Choroid plexus epithelial cell (primary cell): ENCODE measurements around the gene EMC9.

Experiments
- DNase-seq: peaks from one replicate; pipeline ENCODE4 v3.0.0-alpha.2; 2010; ENCODE audit warnings: low read depth
- H3K4me3 ChIP-seq: 2 replicates; pipeline ENCODE4 v1.5.1; 2011; ENCODE audit warnings: low read depth, mild to moderate bottlenecking, control low read depth, low read length, moderate library complexity
- CTCF ChIP-seq: conservative IDR thresholded peaks from 2 replicates; pipeline ENCODE4 v1.5.1; 2011; ENCODE audit warnings: low read depth, mild to moderate bottlenecking, control low read depth, inconsistent platforms, low read length, moderate library complexity

EMC9 gene

DNA sequence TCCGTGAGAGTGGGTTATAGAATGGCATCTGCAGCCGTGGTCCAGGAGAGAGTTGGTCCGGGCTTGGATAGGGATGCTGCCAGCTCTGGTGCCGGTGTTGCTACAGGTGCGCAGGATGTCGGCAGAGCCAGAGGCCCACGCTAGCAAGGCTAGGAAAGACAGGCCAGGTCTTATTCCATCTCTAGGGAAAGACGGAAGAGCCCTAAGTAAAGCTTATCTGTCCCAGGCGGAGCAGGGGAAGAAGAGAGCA is 5.9 kb downstream of the EMC9 start:
- no peak for DNase-seq
- no peak for TF ChIP-seq CTCF
- peak overlapping the region; percentile 96 for H3K4me3 ChIP-seq

DNA sequence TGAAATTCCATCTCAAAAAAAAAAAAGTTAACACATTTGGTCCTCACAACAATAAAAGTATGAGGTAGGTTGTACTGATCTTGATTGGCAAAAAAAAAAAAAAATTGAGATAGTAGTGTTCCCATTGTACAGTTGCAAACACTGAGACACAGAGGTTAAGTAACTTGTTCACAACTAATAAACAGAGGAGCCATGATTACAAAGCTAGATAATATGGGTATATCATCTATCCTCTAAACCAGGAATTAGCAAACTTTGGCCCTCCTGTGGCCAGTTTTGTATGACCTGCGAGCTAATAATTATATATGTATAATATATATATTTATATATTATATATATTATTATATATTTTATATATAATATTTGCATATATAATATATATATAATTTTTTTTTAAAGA is 7.7 kb downstream of the EMC9 start:
- no peak for DNase-seq
- no peak for TF ChIP-seq CTCF
- no peak overlapping the region for H3K4me3 ChIP-seq

DNA sequence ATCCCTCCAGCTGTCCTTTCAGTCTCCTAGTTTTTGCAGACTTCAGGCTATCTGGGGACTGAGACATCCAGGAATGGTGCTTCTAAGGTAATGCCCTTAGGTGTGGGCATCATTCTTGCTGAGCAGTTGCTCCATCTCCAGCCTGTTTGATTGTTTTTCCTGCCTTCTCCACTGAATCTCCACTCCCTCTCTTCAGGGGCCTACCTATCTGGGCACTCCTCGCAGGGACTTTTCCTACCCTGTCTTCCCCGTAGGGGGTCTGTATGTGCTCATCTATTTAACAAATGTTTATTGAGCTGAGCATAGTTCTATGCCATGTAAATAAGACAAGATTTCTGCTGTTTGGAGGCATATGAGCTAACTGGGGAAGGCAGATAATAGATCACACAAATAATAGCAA is 8.4 kb downstream of the EMC9 start:
- no peak for TF ChIP-seq CTCF
- DNase-seq = no peak
- H3K4me3 ChIP-seq = no peak overlapping the region

DNA sequence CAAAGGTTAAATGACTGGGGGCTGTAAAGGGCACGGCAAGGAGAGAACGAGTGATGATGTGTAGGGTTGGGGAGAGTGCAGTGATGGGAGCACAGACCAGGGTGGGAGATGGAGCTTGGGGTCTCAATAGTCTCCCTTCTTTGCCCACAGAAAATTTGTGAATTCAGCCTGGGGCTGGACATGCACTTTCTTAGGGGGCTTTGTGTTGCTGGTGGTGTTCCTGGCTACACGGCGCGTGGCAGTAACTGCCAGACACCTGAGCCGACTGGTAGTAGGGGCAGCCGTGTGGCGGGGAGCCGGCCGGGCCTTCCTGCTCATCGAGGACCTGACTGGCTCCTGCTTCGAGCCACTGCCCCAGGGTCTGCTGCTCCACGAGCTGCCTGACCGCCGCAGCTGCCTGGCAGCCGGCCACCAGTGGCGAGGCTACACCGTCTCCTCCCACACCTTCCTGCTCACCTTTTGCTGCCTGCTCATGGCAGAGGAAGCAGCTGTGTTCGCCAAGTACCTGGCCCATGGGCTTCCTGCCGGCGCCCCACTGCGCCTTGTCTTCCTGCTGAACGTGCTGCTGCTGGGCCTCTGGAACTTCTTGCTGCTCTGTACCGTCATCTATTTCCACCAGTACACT is 9.2 kb downstream of the EMC9 start:
- no peak overlapping the region for H3K4me3 ChIP-seq
- TF ChIP-seq CTCF = no peak
- DNase-seq = no peak

GRCh38 chr14:24131549-24131966 is 9.8 kb downstream of the EMC9 start:
- H3K4me3 ChIP-seq = no peak overlapping the region
- no peak for DNase-seq
- TF ChIP-seq CTCF = no peak

DNA sequence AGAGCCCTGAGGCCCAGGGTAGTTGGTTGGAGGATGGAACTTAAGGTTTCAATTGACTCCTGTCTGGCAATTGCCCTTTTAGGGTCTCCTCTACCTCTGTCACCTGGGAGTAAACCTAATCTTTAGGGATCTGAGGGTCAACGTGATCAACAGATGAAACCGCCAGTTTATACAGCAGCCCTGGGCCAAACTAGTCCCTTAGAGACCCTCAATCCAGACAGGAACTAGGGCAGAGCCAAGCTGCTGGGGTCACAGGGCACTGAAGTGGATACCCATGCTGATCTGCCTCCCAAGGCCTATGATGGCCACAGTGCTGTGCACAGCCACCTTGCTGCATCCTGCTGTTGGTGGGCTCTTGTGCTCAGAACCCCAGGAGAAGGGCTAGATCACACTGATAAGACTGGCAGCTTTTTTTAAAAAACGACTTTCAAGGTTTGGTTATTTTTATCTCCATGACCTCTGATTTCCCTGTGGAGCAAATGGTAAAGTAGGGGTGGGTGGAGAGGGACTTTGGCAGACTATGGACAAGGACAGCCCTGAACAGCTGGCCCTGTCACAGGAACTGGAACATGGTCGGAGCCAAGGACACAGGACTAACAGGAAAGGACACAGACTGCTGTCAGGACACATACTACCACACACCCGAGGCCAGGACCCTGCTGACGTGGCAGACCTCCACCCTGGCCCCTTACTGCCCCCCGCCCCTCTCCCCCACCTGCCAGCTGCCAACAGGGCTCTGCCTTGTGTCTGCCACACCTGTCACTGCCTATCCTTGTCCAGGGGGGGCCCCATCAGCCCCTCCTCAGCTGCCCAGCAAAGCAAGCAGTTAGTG is 10.5 kb downstream of the EMC9 start:
- H3K4me3 ChIP-seq = no peak overlapping the region
- DNase-seq = no peak
- no peak for TF ChIP-seq CTCF

GRCh38 chr14:24130380-24130716 is 11.0 kb downstream of the EMC9 start, which contains the start of gene FITM1:
Gene FITM1 (plus strand): TSS chr14:24130659. CDS start chr14:24131564, 905 bp downstream.
- no peak for TF ChIP-seq CTCF
- no peak for DNase-seq
- no peak within 1 kb of the TSS for H3K4me3 ChIP-seq
